HL-60/S4 (cell line): ENCODE data around the gene HOXC4.
"Not testable (repeated sequence)": the region's sequence is repeated elsewhere in the genome, so short reads cannot be mapped to it uniquely, and the experiment has no call there.

Experiments used
- in situ Hi-C: fragments of 300-500 bp; cut with MboI; formaldehyde crosslinking; loops from 2 replicates; pipeline ENCODE4 v1.14.3; 2022; ENCODE audit warnings: low sequenced_read_pairs

The HOXC4 gene

GRCh38 chr12:54080008-54080924 is 26.6 kb downstream of the HOXC4 start:
- in situ Hi-C loops = not testable (repeated sequence)

DNA sequence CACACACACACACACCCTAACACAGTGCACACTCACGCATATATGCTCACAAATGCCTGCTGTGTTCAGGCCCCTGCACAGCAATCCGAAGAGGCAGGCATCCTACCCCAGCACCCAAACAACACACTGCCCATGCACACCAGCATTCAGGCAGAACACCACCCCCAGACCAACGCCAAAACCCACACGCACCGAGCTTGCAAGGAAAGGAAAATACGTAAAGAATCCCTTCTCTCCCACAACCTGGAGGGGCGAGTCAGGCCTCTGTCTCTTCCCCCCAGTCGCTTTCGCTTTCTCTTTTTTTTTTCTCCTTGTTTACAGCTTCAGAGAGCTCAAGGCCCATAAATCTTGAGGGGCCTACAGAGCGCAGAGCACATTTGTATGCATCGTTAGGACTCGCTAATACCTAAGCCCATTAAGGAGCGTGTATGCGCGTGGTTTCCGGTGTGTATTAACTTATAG is 27.4 kb downstream of the HOXC4 start:
- in situ Hi-C loops = not testable (repeated sequence)

DNA sequence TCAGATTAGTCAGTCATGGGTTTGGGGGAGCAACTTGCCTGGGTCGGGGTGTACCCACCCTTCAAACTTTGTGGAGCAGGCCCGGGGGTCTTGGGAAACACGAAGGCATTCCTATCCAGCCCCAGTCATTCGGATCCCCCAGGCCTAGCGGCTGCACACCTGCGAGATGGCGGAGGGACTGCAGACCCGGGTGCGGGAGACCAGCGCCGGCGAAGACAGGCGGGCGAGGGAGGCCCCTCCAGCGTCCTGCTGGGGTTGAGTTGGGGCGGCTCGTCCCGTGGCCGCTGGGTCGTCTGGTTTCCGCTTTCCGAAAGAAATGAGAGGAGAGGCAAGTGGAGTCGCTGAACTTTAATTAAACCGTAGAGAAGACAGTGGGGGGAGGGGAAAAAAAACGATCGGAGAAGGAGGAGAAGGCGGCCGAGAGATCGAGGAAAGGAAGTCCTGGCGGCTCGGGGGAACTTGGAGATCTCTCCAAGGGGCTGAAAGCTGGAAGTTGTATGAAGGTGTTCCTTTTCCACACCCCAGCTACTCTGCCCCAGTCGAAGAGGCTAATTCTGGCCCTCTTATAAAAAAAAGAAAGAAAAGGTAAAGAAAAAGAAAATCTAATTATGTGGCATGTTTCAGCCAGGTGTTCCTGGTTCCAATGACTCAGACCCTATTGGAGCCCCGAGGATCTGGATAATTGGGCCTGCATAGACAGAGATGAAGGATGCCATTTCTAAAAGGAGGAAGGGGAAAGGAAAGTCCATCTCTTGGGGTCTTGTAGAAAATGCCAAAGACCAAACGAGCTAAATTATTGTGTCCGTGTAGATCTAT is 28.2 kb downstream of the HOXC4 start:
- in situ Hi-C loops = not testable (repeated sequence)

- in situ Hi-C loops = no loop called here
Measured at GRCh38 chr12:54082397-54082892, 28.8 kb downstream of the HOXC4 start.

DNA sequence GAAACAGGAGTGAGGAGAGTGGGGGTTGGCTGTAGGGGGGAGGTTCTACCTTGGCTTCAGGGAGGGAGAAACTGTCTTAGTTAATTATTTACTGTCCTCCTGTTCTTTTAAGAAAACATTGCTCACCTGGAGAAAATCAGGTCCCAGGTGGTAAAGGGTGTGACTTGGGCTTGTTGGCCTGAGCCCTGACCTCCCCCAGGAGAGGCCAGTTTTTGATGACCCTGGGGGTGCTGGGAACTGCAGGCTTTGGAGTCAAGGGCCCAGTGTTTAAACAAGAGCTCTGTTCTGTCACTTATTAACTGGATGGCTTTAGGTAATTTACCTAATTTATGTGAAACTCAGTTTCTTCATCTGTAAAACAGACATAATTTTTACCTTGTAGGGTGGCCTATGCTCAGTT is 34.4 kb downstream of the HOXC4 start:
- in situ Hi-C loops = not testable (repeated sequence)

DNA sequence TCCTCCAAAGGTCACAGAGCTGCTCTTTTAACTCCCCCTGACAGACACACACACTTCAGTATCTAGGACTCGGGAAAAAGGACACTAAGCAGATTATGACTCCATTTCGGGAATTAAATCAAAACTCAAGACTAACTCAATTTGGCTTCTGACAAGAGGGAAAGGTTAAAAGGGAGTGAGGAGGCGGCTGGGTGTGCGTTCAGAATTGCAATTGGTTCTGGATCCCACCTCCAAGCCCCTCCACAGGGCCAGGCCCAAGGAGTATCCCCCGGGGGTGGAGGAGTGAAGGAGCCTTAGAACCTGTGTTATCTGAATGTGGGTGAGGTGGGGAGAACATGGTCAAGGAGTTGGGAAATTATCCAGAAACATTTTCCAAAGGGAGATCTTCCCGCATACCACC is 35.8 kb downstream of the HOXC4 start:
- in situ Hi-C loops = not testable (repeated sequence)

DNA sequence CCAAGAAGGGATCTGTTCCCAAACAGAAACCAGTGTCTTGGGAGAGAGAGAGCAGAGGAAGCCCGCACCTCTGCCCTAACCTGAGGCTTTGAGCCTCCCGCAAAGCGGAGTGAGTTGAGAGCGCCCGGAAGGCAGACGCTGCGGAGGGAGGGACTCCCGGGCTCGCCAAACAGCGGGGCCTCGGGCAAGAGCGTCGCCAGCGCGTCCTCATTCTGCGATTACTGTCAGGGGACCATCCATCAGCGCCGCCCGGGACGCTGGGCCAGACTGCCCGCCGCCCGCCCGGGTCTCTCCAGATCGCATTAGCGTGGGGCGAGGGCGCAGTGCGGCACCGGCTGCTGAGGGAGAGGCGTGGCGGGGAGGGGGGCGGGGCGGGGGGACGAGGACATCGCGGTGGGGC is 36.7 kb downstream of the HOXC4 start:
- in situ Hi-C loops = not testable (repeated sequence)

DNA sequence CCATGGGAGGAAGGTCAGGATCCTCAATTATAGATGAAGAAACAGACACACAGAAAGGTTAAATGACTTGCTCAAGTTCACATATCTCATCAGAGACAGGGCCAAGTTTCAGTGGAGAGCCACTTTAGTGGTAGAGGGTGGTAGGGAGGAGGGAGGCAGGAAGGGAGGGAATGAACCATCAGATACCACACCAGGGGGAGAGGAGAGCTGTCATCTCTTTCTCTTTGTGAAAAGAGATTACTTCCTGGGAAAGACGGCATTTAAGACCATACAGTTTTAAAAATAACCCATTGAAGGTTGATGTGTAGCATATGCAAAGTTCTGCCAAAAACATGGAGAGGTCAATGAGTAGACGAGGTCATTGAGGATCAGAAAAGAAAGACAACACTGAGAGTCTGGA is 39.3 kb downstream of the HOXC4 start:
- in situ Hi-C loops = not testable (repeated sequence)

DNA sequence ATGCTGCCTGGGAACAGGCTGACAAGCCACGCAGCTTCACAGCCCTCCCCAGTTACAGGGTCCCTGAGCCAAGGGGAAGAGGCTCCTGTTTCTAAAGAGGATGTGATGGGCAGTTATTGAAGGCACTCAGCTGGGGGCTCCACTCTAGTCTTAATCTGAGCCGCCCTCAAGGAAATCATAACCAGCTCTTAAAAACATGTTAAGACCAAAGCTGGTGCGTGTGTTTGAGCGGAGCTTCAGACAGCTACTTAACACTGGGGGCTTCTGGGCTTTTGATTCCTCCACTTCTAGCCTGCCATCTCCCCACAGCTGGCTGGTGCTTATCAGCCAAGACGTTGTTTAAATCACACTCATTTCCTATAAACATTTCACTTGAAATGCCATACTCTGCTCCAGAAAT is 42.3 kb downstream of the HOXC4 start:
- in situ Hi-C loops = not testable (repeated sequence)

DNA sequence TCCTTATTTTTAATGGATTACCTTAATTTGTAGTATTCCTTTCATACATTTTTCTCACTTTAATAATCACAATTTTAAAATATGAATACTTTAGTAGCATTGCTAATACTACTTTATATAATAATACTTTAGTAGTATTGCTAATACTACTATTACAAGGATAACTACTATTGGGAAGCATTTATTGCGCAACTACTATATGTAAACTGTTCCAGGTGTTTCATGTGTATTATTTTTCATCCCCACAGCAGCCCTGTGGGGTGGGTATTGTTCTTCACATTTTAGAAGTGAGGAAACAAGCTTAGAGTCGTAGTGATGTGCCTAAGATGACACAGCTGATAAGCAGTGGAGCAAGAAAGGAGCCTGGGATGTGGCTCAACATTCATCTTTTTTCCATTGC is 45.0 kb downstream of the HOXC4 start:
- in situ Hi-C loops = not testable (repeated sequence)

DNA sequence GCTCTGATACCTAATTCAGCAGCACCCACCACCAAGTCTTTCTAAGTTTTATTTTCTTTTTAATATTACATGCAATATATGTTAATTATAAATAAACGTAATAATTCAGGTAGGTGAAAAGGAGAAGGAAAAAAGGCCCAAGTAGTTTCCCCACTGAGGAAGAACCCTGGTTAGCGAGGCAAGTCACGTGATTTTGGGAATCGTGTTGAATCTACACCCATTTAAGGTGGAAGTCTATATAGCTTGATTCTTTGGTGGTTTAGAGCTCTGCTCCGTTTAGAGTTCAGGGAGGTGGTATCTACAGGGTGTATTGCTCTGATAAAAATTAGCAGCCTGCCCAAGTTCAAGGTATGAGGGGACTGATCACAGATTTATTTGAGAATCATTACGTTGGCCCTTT is 47.0 kb downstream of the HOXC4 start:
- in situ Hi-C loops = not testable (repeated sequence)

- in situ Hi-C loops = not testable (repeated sequence)
Measured at GRCh38 chr12:54102223-54102622, 48.6 kb downstream of the HOXC4 start.

- in situ Hi-C loops = not testable (repeated sequence)
Measured at GRCh38 chr12:54103827-54104226, 50.2 kb downstream of the HOXC4 start.
